DMS53 treated with DMSO at 0.1 percent for 48 hours (cell line): ENCODE data around the gene DGLUCY.
"Not testable (repeated sequence)": the region's sequence is repeated elsewhere in the genome, so short reads cannot be mapped to it uniquely, and the experiment has no call there.

ENCODE experiments used
- DNase-seq: peaks from one replicate; lab custom pipeline; 2025; ENCODE audit not compliant: unreplicated experiment; lab: John Stamatoyannopoulos, UW

The DGLUCY gene

DNA sequence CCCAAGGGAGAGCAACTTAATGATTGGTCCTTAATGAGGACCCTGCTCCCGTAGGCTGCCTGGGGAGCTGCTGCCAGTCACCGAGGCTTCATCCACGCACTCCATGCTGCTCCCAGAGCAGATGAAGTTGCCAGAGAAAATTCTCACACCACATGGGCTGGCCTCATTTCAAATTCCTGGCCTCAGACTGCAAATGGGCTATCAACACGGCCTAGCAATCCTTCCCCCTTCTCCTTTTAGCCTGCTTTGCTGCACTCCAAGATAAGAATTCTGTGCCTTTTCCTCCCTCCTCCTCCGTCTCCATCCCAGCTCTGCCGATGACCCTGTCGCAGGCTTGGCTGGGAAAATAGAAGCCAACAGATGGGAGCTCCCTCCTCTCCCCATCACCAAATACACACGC lies 10.8 kb upstream of the DGLUCY start:
- DNase-seq = no peak

DNA sequence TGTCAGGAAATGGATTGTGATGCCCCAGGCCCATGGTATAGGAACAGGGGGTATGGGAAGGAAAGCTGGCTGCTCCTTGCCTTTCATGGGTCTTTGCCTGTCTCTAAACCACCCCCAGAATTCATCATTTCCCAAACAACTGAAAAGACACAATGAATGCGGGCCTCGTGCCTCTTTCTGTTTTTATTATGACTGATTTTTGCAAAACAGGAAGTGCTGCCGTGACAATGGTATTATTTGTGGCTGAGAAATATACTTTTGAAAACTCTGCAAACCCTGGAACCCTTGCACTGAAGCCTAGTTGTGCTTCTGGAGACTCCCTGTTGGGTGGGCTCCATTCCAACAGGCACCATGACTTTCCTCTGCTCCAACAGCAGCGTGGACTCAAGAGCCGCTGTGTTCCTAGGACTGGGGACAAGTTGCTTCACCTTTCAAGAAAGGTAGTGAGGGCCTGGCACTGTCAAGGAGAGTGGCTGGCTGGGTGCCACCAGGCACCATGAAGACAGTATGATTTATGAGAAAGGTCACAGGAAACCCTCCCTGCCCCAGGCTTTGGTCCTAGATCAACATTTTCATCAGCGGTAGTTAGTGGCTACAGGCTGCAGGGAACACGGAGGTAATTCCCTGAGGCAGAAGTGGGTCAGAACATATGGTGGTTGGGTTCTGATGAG lies 4.8 kb upstream of the DGLUCY start:
- no peak for DNase-seq

DNA sequence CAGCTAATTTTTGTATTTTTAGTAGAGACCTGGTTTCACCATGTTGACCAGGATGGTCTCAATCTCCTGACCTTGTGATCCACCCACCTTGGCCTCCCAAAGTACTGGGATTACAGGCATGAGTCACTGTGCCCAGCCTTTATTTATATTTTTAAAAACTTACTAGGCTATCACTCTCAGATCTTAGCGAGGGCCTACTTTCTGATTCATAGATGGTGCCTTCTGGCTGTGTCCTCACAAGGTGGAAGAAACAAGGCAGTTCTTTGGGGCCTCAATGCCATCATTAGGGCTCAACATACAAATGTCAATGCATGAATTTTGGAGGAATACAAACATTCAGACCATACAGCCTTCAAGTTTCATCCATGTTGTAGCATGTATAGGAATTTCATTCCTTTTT lies 2.4 kb upstream of the DGLUCY start:
- DNase-seq = no peak

DNA sequence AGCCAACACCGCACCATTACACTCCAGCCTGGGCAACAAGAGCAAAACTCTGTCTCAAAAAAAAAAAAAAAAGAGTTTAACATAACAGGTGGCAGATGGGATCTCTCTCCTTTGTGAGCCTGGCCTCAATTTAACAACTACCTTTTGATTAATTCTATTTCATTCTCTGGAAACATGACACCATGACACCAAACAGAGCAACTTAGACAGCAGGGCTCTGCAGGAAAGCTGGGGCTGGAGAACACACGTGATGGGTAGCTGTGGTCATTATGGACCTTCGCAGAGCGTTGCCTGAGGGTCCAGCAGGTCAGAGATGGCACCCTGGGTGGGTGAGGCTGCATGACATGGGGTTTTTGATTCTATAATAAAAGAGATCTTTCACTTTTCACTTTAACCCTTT lies 1.7 kb upstream of the DGLUCY start:
- DNase-seq = no peak

DNA sequence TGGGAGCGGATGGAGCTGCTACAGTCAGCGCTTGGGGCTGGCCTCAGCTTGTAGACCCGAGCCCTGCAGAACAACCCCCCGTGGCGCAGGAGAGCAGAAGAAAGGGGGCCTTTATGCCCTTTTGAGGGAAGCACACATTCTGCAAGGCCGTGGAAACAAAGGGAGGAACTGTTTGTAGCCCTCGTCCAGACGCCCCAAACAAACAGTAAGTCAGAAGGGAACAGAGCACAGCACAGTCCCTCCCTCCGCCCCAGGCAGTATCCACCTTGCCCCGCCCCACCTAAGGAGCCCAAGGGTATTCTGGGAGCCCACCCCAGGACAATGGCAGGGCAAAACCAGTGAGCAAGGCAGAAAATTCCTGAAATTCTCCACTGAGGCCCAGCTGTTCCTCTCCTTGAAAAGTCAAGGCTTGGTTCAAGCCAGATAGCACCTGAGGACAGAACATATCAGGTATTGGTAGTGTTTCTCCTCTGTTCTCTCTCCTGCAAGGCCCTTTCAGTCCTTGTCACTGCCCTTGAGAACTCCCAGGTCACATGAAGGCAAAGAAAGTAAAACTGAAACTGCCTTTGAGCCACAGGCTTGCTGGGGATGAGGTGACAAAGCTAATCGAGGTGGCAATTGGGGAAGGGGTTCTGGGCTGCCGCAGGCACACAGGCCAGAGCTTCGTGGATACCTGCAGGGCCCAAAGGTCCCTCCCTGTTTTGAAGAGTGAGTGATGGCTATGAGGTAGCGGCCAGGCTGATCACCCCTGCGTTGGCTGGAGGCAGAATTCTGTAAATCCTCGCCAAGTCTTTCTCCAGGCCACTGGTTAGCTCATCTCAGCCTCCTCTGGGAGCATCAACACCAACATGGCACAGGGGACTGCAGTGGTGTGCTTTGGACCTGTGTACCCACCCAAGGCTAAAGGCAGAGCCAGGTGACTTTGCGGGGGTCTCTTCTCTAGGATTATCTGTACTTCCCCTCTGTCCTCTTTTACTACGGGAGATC lies 499 bp downstream of the DGLUCY start:
- DNase-seq = no peak

DNA sequence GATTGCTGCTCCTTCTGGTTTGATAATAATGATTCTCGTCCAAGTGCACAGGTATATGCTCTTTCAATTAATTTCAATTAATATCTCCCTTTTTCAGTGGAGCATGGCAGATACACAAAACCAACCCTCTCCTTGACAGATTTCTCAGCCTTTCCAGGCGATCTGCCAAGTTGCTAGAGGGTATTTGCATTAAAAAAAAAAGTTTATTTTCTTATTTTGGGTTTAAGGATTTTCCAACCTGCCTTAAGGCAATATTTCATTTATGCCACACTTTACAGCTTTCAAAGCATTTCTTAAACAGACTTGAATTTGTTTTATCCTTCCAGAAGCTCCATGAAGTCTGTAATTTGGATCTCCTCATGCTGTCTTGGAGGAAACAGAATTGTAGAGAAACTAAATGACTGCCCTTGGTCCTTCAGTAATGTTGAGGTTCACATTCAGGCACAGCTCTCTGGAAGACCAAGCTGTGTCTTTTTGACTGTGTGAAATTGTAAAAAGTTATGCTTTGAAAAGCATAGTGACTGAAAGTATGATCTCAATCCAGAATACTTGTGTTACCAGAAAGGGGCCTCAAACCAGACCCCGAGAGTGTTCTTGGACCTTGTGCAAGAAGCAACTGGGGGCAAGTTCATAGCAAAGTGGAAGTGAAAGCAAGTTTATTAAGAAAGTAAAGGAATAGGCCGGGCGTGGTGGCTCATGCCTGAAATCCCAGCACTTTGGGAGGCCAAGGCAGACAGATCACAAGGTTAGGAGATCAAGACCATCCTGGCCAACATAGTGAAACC lies 2.3 kb downstream of the DGLUCY start:
- DNase-seq = no peak

DNA sequence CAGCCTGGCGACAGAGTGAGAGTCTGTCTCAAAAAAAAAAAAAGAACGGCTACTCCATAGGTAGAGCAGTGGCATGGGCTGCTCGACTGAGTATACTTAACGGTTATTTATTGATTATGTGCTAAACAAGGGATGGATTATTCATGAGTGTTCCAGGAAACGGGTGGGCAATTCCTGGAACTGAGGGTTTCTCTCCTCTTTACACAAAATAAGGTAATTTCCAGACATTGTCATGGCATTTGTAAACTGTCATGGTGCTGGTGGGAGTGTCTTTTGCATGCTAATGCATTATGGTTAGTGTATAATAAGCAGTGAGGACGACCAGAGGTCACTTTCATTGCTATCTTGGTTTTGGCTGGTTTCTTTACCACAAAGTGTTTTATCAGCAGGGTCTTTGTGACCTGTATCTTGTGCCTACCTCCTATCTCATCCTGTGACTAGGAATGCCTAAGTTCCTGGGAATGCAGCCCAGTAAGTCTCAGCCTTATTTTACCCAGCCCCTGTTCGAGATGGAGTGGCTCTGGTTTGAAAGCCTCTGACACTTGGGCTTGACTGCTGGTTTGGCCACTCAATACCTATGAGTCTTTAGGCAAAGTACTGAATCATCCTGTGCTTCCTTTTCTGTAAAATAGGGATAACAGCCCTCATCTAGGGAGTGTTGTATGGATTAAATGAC lies 3.2 kb downstream of the DGLUCY start:
- no peak for DNase-seq

DNA sequence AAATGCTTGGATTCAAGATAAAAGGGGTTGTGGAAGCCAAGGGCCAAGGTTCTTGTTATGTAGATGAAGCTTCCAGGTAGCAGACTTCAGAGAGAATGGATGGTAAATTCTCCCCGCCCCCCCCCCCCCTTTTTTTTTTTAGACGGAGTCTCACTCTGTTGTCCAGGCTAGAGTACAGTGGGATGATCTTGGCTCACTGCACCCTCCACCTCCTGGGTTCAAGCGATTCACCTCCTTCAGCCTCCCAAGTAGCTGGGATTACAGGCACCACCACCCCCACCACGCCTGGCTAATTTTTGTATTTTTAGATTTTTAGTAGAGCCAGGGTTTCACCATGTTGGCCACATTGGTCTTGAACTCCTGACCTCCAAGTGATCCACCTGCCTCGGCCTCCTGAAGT lies 4.1 kb downstream of the DGLUCY start:
- DNase-seq = no peak

DNA sequence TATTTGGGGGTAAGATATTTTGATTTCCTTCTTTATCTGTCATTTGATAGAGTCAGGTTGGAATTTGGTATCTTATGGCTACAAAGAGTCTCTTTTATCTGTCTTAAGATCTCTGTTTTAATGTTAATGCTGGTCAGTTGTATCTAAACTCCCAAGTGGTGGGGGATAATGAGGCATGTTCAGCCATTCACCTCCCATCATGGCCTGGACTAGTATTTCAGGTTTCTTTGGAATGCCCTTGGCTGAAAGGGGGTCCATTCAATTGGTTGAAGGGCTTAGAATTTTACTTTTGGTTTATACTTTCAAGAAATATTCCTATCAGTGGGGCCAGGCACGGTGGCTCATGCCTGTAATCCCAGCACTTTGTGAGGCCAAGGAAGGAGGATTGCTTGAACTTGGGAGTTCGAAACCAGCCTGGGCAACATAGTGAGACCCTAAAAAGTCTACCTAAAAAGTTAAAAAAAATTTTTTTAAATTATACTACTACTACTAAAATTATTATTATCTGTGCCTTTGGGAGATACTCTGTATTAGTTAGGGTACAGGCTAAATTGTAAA lies 4.7 kb downstream of the DGLUCY start:
- DNase-seq = no peak

DNA sequence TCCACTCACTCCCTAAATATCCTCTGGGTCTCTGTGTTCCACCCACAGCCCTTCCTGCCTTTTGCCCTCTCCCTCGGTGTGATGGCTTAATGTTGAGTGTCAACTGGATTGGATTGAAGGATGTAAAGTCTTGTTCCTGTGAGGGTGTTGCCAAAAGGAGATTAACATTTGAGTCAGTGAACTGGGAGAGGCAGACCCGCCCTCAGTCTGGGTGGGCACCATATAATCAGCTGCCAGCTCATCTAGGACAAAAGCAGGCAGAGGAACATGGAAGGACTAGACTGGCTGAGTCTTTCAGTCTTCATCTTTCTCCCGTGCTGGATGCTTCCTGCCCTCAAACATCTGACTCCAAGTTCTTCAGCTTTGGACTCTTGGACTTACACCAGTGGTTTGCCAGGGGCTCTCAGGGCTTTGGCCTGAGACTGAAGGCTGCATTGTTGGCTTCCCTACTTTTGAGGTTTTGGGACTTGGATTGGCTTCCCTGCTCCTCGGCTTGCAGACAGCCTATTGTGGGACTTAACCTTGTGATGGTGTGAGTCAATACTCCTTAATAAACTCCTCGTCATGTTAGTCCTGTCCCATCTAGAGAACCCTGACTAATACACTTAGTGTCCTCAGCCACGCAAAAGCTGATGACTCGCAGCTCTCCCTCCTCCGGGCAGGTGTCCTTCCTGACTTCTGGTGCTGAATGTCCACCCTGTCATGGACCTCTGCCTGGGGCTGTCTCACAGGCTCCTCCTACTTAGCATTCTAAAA lies 5.9 kb downstream of the DGLUCY start:
- no peak for DNase-seq

DNA sequence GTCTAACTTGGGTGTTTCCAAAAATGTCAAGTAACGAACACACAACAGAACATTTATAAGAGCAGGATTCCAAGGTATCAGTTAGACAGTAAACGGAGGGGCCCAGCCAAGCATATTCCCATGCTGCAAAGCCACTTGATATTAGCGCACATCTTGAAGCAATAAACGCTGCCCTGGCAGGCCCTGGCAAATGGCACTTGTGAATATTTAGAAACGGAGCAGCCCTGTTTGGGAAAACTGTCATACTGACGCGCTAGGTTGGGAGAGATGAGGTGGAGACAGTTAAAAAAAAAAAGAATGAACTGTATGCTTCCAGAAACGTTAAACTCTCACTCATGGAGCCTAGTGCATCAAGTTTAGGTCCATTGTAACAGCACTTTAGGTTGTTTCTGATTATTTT lies 9.3 kb downstream of the DGLUCY start:
- DNase-seq = no peak

DNA sequence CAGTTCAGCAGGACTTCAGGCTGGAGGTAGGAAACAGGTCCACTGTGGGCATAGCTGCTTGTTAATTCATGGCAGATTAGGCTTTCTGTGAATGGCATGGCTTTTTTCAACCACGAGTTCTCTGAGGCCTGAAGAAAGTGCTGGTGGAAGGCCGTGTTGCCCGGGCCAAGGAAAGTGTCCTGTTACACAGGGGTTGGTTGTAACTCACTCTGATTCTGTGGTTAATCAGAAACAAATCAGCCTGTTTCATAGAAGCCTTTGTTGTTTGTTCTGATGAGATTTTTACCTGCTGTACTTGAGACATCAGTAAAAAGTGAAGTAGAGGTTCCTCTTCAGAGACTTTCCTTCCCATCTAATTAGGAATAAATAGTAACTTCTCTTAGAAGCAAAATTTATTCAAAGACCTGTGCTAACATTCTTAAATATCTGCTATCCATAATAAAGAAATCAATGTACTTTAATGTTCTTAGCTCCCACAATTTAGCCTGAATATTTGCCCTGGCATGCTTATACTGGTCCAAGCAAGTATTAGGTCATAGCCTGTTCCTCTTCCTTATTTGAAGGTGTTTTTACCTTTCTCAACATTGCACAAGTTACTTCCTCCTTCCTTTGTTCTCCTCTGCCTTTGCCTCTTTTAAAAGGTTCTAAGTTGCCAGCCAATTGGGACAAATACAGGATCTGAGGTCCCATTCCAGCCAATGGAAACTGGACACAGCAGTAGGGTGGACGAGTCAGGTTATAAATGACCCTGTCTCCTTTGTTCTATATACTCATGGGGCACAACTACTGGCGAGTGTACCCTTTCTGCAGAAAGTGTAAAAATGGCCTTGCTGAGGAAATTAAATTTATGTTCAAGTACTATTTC lies 10.8 kb downstream of the DGLUCY start:
- DNase-seq = not testable (repeated sequence)

DNA sequence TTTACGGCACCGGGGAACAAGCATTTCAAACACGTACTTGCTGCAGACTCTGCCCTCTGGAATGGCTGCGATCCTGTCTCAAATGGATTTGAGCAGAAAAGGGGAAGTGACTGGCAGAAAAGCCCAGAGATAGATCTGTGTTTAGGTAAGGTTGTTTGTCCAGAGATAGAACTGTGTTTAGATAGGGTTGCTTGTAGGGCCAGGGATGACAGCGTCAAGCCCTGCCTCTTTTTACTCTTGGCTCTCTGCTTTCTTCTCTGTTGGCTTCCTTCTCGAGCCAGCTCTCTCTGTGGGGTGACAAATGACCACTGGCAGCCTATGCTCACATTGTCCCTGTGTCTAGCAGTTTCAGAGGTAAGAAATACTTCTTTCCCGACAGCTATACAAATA lies 11.4 kb downstream of the DGLUCY start:
- DNase-seq = no peak

DNA sequence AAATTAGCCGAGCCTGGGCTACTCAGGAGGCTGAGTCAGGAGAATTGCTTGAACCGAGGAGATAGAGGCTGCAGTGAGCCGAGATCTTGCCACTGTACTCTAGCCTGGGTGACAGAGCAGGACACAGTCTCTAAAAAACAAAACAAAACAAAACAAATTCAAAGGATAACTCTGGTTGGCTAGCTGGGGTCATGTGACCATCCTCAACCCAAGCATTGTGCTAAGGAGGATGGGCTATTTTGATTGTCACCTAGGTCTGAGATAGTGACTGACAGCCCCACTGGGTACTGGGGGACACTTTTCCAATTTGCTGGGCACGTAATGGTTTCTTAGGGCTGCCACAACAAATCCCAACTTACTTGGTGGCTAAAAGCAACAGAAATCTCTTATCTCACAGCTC lies 11.9 kb downstream of the DGLUCY start:
- DNase-seq = no peak

DNA sequence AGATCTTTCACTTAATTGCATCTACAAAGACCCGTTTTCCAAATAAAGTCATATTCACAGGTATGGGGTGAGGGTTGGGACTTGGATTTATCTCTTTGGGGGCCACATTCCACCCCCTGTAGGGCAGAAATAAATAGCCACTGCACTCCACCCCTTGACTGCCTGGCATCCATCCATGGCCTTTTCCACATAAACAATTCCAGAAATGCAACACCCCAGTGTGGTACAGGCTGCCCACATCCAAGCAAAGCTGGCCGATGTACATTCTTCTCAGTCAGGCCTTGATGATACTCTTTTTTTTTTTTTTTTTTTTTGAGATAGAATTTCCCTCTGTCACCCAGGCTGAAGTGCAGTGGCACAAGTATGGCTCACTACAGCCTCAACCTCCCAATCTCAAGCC lies 12.9 kb downstream of the DGLUCY start:
- no peak for DNase-seq

DNA sequence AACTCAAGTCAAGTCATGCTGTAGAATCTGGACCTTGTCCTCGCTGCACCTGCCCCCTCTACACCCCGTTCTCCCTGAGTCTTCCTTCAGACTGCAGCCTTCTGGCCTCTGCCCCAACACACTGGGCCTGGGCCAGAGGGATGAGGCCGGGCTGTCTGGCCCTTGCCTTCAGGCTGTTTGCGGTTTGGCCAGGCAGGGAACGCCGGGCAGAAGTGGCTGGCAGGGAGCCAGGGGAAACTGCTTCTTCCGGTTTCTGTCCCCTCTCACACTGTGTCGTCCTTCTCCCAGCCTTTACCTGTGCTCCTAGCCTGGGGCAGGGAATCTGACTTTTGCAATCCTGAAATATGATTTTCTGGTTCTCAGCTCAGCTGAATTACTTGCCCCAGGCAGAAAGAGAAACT lies 13.5 kb downstream of the DGLUCY start:
- no peak for DNase-seq

DNA sequence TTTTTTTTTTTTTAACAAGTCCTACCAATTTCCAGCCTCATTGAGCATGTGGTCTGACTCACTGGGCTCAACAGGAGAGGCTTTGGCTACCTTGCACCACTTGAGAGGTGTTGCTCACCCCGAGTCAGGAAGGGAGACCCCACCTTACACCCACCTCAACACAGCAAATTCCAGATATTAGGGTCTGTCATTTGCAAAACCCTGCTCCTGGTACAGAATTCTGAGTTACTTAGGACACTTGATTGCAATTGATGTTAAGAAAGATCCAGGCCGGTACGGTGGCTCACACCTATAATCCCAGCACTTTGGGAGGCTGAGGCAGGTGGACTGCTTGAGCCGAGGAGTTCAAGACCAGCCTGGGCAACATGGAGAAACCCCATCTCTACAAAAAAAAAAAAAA lies 14.1 kb downstream of the DGLUCY start:
- DNase-seq = no peak

DNA sequence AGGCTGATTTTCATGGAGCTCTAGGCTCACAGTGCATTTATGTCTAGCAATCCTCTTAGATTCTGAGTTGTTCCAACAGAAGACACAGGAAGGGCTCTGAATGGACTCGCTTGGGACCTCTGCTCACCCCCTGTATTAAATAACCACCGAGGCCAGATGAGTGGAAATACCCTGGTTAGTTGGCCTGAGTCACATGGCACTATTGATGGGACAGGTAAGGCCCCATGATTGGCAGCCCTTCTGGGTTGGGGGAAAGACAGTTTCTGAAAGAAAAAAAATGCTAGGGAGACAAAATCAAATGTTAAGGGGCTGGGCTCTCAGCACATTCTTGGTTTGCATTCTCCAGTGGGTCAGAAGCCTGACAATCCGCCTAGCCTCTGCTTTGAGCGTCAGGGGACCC lies 14.8 kb downstream of the DGLUCY start:
- DNase-seq = no peak

DNA sequence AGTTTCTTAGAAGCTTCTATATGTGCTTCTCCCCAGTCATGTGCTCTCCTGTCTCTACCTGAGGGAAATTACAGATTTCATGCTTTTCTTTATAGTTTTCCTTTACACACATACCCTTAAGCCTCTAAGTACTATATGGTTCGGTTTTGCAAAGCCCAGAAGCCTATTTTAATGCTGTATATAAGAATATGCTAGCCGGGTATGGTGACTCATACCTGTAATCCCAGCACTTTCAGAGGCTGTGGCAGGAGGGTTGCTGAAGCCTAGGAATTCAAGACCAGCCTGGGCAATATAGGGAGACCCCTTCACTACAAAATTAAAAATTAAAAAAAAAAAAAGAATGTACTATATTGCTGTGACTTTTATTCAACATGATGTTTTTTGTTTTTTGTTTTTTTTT lies 15.4 kb downstream of the DGLUCY start:
- no peak for DNase-seq
